Measurements from ENCODE around the gene UGT1A9. TPM values are rescaled to one million over a fixed set of nuclear protein-coding genes. Genes with fewer than 3 reads are reported as not detected.

Gene UGT1A9
- total and polyA plus RNA-seq, 7 donors: 0.36 TPM; not detected in 6

GRCh38 chr2:233799087-233799665, 127.5 kb downstream of the UGT1A9 start:
- no peaks in the 10 kb centered on the region for H3K36me3 ChIP-seq
- H3K27me3 ChIP-seq: no peaks in the 10 kb centered on the region
- H3K4me1 ChIP-seq: no peaks in the 10 kb centered on the region
- H3K4me3 ChIP-seq: no peak overlapping the region
- H3K9me3 ChIP-seq: no peaks in the 10 kb centered on the region
- peak; percentile 33 for DNase-seq
- WGBS, 2 donors: 69 to 74% methylated on average over 7 of the region's 7 CpGs
- intact Hi-C loops (cut with DNase I): no loop called here
- no peak overlapping the region for H3K27ac ChIP-seq
- TF ChIP-seq POLR2AphosphoS5 (IDR thresholded peaks at IDR 0.05) (no peak), POLR2A (IDR thresholded peaks at IDR 0.05) (no peak), CTCF (IDR thresholded peaks at IDR 0.05) (no peak), EP300 (IDR thresholded peaks at IDR 0.05) (no peak)

GRCh38 chr2:233799716-233800115, 128.0 kb downstream of the UGT1A9 start:
- H3K9me3 ChIP-seq: no peaks in the 10 kb centered on the region
- H3K36me3 ChIP-seq: no peaks in the 10 kb centered on the region
- no peak for DNase-seq
- intact Hi-C loops (cut with DNase I): no loop called here
- H3K27ac ChIP-seq: no peak overlapping the region
- WGBS, 2 donors: 55% methylated on average over 5 of the region's 5 CpGs
- H3K4me1 ChIP-seq: no peaks in the 10 kb centered on the region
- H3K4me3 ChIP-seq: no peak overlapping the region
- no peak for TF ChIP-seq POLR2AphosphoS5 (IDR thresholded peaks at IDR 0.05)
- no peak for TF ChIP-seq POLR2A (IDR thresholded peaks at IDR 0.05)
- no peak for TF ChIP-seq EP300 (IDR thresholded peaks at IDR 0.05)
- TF ChIP-seq CTCF (IDR thresholded peaks at IDR 0.05): no peak
- H3K27me3 ChIP-seq: no peaks in the 10 kb centered on the region

- TF ChIP-seq CTCF (IDR thresholded peaks at IDR 0.05) (no peak), EP300 (IDR thresholded peaks at IDR 0.05) (no peak), POLR2A (IDR thresholded peaks at IDR 0.05) (no peak), POLR2AphosphoS5 (IDR thresholded peaks at IDR 0.05) (no peak)
- intact Hi-C loops (cut with DNase I): no loop called here
Measured at GRCh38 chr2:233800208-233800607, 128.5 kb downstream of the UGT1A9 start.

GRCh38 chr2:233801357-233802131, 129.8 kb downstream of the UGT1A9 start:
- H3K27ac ChIP-seq: no peak overlapping the region
- no peaks in the 10 kb centered on the region for H3K9me3 ChIP-seq
- H3K4me1 ChIP-seq: no peaks in the 10 kb centered on the region
- no peak for DNase-seq
- 75 to 82% methylated on average over 9 of the region's 9 CpGs for WGBS, 2 donors
- no peak overlapping the region for H3K4me3 ChIP-seq
- H3K36me3 ChIP-seq: no peaks in the 10 kb centered on the region
- intact Hi-C loops (cut with DNase I): no loop called here
- H3K27me3 ChIP-seq: no peaks in the 10 kb centered on the region
- TF ChIP-seq POLR2A (IDR thresholded peaks at IDR 0.05): no peak
- TF ChIP-seq CTCF (IDR thresholded peaks at IDR 0.05): no peak
- TF ChIP-seq EP300 (IDR thresholded peaks at IDR 0.05): no peak
- no peak for TF ChIP-seq POLR2AphosphoS5 (IDR thresholded peaks at IDR 0.05)

More at GRCh38 chr2:233800208-233800607, 128.5 kb downstream of the UGT1A9 start:
- WGBS, 2 donors: 81 to 84% methylated on average over 7 of the region's 7 CpGs
- Histone ChIP-seq H3K4me1 (no peaks in the 10 kb centered on the region), H3K27ac (no peak overlapping the region), H3K36me3 (no peaks in the 10 kb centered on the region), H3K27me3 (no peaks in the 10 kb centered on the region), H3K9me3 (no peaks in the 10 kb centered on the region), H3K4me3 (no peak overlapping the region)
- DNase-seq: no peak
